ENCODE measurements around the gene CCAR1. TPM values are rescaled to one million over a fixed set of nuclear protein-coding genes. Genes with fewer than 3 reads are reported as not detected.

Gene CCAR1
- total and polyA plus RNA-seq, 2 of the 4 experiments (the other 2 are of a cell fraction), result 35.1 to 60.8 TPM

DNA sequence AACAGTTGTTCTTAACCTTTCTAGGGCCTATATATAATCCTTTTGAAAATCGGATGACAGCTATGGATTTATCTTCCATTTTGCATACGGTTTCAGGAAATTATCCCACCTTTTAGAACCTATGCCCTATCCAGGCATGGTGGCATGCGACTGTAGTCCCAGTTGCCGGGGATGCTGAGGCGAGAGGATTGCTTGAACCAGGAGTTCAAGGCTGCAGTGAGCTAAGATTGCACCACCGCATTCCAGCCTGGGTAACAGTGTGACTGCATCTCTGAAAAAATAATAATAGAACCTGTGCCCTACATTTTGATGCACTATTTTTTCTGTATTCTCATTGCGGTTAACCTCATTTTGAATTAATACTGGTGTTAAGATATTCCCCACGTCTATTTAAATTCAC is 11.6 kb downstream of the CCAR1 start:
- Histone ChIP-seq H2AK5ac (ENCODE audit: low read depth, low read length) (no peak overlapping the region), H3K9me3 (ENCODE audit: control insufficient read depth, insufficient read depth, low read length) (no peaks in the 10 kb centered on the region), H3K14ac (replicated peaks; ENCODE audit: low read depth, low read length) (no peak overlapping the region), H3K27ac (ENCODE audit: insufficient read depth, low read length) (no peak overlapping the region), H4K91ac (ENCODE audit: insufficient read depth, low read depth, low read length) (no peak overlapping the region), H3K4me2 (ENCODE audit: low read depth, low read length) (no peak overlapping the region), H3K18ac (ENCODE audit: low read depth, low read length) (no peak overlapping the region), H4K5ac (ENCODE audit: low read depth, low read length) (no peak overlapping the region), H2AFZ (replicated peaks; ENCODE audit: low read length, poor library complexity) (no peak overlapping the region), H3K9me1 (ENCODE audit: insufficient read depth, low read length) (peaks cover 6% of the 10 kb centered on the region), H3K4ac (ENCODE audit: low read depth, low read length) (no peak overlapping the region), H2AK9ac (replicated peaks; ENCODE audit: low read depth, low read length, poor library complexity) (no peak overlapping the region), H3K79me1 (ENCODE audit: low read depth in 1 of 2, low read length in 2 of 2) (peaks cover 31 to 67% of the 10 kb centered on the region in 2 experiments), H2BK20ac (ENCODE audit: low read depth, low read length) (no peak overlapping the region), H3K36me3 (ENCODE audit: control insufficient read depth, insufficient read depth, low read length) (peaks cover 61% of the 10 kb centered on the region), H2BK120ac (ENCODE audit: low read depth, low read length) (no peak overlapping the region), H3K4me1 (ENCODE audit: control insufficient read depth, insufficient read depth, low read length) (no peaks in the 10 kb centered on the region), H3K4me3 (ENCODE audit: insufficient read depth, low read depth, low read length) (no peak overlapping the region), H3K27me3 (ENCODE audit: control insufficient read depth, insufficient read depth, low read length) (no peaks in the 10 kb centered on the region), H3K56ac (ENCODE audit: extremely low read depth, insufficient read depth, low read length) (no peak overlapping the region), H2BK5ac (ENCODE audit: low read depth, low read length, poor library complexity, severe bottlenecking) (no peak overlapping the region), H2BK15ac (ENCODE audit: low read depth, low read length) (no peak overlapping the region), H3K23ac (ENCODE audit: low read depth, low read length) (no peak overlapping the region), H4K8ac (ENCODE audit: low read depth in 2 of 2, low read length in 2 of 2) (no peak overlapping the region), H4K20me1 (ENCODE audit: insufficient read depth, low read length) (peaks cover 8% of the 10 kb centered on the region), H3K9ac (ENCODE audit: low read depth, low read length) (no peak overlapping the region)
- ChIA-PET POLR2A (ENCODE audit: unreplicated experiment) (no interaction called here), CTCF (interaction anchor here (0.5 kb wide), 1 partner anchor 10 kb away, joined by 3 read pairs; no protein-coding TSS in a partner anchor)
- DNase-seq, result no peak
- TF ChIP-seq NFE2L2 (IDR thresholded peaks at IDR 0.05; ENCODE audit: low read depth, low read length) (no peak), CHD1 (IDR thresholded peaks at IDR 0.05; ENCODE audit: low read depth, low read length) (no peak), SMC3 (IDR thresholded peaks at IDR 0.05; ENCODE audit: low read depth, low read length) (no peak), RCOR1 (IDR thresholded peaks at IDR 0.05; ENCODE audit: insufficient replicate concordance, low read length) (no peak), RFX5 (IDR thresholded peaks at IDR 0.05; ENCODE audit: low read depth, low read length) (no peak), BHLHE40 (IDR thresholded peaks at IDR 0.05; ENCODE audit: low read depth, low read length) (no peak), CEBPB (IDR thresholded peaks at IDR 0.05; ENCODE audit: low read depth, low read length) (no peak), MXI1 (IDR thresholded peaks at IDR 0.05; ENCODE audit: borderline replicate concordance, low read depth, low read length) (no peak), POLR2A (IDR thresholded peaks at IDR 0.05; ENCODE audit: low read depth, low read length) (no peak), FOS (IDR thresholded peaks at IDR 0.05; ENCODE audit: low read depth, low read length) (no peak), MAZ (IDR thresholded peaks at IDR 0.05; ENCODE audit: borderline replicate concordance, low read depth, low read length) (no peak), MAFK (IDR thresholded peaks at IDR 0.05; ENCODE audit: low read depth, low read length) (no peak), RAD21 (IDR thresholded peaks at IDR 0.05; ENCODE audit: low read length) (no peak), CTCF (conservative IDR thresholded peaks at IDR 0.05; ENCODE audit: low read depth, low read length) (no peak)
- TF ChIP-seq, protein P1, sequence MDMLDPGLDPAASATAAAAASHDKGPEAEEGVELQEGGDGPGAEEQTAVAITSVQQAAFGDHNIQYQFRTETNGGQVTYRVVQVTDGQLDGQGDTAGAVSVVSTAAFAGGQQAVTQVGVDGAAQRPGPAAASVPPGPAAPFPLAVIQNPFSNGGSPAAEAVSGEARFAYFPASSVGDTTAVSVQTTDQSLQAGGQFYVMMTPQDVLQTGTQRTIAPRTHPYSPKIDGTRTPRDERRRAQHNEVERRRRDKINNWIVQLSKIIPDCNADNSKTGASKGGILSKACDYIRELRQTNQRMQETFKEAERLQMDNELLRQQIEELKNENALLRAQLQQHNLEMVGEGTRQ (IDR thresholded peaks at IDR 0.05; ENCODE audit: low read depth, low read length), result no peak
- TF ChIP-seq, protein P2, sequence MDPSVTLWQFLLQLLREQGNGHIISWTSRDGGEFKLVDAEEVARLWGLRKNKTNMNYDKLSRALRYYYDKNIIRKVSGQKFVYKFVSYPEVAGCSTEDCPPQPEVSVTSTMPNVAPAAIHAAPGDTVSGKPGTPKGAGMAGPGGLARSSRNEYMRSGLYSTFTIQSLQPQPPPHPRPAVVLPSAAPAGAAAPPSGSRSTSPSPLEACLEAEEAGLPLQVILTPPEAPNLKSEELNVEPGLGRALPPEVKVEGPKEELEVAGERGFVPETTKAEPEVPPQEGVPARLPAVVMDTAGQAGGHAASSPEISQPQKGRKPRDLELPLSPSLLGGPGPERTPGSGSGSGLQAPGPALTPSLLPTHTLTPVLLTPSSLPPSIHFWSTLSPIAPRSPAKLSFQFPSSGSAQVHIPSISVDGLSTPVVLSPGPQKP (IDR thresholded peaks at IDR 0.05; ENCODE audit: borderline replicate concordance, low read depth, low read length), result no peak
- in situ Hi-C loops (cut with MboI; ENCODE audit: low sequenced_read_pairs), result no loop called here
- ATAC-seq (ENCODE audit: low read depth), result no peak
- WGBS, 2 experiments (ENCODE audit: extremely low coverage in 2 of 2, insufficient read length in 1 of 2), result 100% methylated on average over 2 of the region's 8 CpGs; no CpG with 5 or more reads in 1 of the 2 experiments
- no TSS peak for BruUV-seq (replicated peaks)
- intact Hi-C loops (cut with micrococcal nuclease), result no loop called here
- dilution Hi-C loops (cut with HindIII; ENCODE audit: low sequenced_read_pairs, unreplicated experiment), result no loop called here

Measured in IMR-90 (cell line).